NCI-H2171 treated with DMSO at 0.1 percent for 48 hours (cell line): ENCODE results near the gene LSM5.
A peak's percentile ranks its signal among the peaks of the same experiment; 100 is the strongest.
"Not testable (repeated sequence)": the region's sequence is repeated elsewhere in the genome, so short reads cannot be mapped to it uniquely, and the experiment has no call there.

Source experiments
- DNase-seq: peaks from one replicate; lab custom pipeline; 2025; lab: John Stamatoyannopoulos, UW

LSM5 gene

GRCh38 chr7:32502728-32503127, 12.5 kb upstream of the LSM5 start:
- no peak for DNase-seq

DNA sequence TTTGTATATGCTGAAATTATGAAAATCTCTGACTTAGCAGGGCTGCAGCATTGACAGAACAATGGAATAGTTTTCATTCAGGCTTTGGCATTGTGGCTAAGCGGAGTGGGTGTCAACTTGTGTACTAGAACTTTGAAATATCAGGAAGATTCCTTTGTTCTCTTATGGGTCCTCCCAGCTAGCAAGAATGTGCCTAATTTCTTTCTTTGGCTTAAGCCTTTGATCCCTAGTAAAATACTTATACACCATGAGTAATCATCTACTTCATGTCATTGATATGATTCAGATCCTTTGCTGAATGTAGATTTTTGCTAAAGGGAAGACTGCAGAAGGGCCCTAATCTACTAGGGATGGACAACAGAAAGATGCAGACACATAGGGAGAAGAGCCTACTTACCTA, 11.3 kb upstream of the LSM5 start:
- no peak for DNase-seq

- DNase-seq, result no peak
These were observed 10.8 kb upstream of the LSM5 start for GRCh38 chr7:32500922-32501341.

DNA sequence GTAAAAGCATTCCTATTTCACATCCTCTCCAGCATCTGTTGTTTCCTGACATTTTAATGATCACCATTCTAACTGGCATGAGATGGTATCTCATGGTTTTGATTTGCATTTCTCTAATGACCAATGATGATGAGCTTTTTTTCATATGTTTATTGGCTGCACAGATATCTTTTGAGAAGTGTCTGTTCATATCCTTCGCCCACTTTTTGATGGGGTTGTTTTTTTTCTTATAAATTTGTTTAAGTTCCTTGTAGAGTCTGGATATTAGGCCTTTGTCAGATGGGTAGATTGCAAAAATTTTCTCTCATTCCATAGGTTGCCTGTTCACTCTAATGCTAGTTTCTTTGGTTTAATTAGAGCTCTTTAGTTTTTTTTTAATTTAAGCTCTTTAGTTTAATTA, 10.0 kb upstream of the LSM5 start:
- not testable (repeated sequence) for DNase-seq

- DNase-seq, result not testable (repeated sequence)
These were observed 9.6 kb upstream of the LSM5 start for GRCh38 chr7:32499755-32500154.

DNA sequence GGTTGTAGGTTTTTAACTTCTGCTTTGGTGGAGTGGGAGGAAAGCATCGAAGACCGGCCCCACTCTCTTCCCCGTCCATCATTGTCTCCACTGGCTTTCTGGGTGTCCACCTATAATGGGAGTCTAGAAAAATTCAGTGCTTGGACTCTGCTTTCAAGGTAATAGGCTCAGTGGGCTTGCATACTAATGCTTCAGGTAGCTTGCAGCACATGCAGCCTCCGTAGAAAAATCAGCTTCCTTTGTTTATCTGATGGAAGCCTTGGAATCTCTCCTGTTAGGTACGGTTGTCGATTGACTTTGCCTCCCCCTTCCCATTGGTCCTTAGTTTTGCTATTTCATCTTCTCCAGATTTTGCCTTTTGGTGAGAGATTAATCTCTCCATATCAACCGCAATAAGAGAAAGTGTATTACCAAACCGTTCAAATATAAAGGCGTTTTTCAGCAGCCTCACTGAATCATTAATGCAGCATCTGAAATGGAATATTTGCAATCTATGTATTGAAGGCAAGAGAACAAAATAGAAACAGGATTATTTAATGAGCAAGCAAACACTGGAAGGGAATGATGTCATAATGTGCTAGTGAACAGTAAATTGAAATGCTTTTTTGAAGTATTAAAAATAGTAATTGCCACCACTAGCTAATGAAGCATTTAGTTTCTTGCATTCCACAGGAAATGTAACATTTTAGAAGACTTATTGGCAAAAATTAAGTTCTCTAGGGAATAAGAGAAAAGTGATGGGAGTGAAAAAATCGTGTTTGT, 6.1 kb upstream of the LSM5 start:
- DNase-seq, result peak; percentile 76

GRCh38 chr7:32495298-32496051, 5.3 kb upstream of the LSM5 start, which contains the start of gene AVL9:
Gene AVL9 (plus strand): TSS chr7:32495489. CDS start chr7:32495710, 221 bp downstream.
- DNase-seq, result peak; percentile 92

GRCh38 chr7:32494946-32495297, 4.7 kb upstream of the LSM5 start:
- no peak for DNase-seq

GRCh38 chr7:32489788-32490126, 423 bp downstream of the LSM5 start:
- no peak for DNase-seq

DNA sequence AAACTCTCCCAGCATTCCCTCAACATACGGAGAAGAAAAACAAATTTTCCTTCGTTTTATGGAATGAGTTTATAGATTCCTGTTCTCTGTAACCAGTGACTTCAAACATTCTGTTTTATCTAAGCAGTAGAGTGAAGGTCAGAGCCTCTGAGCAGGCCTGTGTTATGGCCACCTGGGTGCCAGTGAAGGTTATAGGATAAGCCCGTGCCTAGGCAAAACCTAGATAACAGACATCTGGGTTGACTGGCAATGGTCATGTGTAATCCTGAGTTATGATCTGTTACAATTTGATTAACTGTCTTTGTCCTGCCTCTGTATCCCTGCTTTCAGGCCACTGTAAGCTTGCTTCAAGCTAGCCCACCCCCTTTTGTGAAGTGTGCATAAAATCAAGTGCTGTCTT, 8.3 kb downstream of the LSM5 start:
- DNase-seq, result no peak

DNA sequence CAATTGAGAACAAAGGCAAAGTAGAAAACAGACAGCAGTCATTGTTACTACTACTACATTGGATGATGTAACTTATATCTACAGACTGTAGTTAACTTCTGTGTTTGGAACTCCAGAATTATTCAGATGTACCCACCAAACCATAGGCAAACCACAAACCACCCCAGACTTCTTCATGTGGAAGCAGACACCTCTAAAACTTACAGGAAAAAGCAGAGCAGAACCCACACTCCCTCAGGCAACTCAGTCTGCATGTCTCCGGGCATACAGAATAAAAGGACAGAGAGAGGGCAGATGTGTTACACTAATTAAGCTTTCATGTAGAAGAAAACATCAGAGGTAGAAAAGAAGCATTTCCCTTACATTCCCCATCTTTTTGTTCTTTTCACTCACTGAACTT, 9.0 kb downstream of the LSM5 start:
- DNase-seq, result no peak

- peak; percentile 91 for DNase-seq
These were observed 10.5 kb downstream of the LSM5 start for GRCh38 chr7:32479574-32480200.

DNA sequence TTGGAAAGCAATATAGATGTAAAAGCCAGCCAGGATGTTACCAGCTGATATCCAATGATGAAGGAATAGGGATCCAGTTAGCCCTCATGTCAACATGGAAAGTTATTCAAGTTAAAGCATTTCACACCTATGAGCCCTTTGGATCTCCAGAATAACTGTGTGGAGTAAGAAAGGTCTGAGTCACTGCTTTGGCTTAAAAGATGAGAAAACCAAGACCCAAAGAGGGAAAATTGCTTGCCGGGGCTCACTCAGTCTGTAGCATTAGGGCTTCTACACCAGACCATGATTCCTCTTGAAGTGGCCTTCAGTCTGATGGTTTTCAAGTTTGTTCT, 12.6 kb downstream of the LSM5 start:
- no peak for DNase-seq

DNA sequence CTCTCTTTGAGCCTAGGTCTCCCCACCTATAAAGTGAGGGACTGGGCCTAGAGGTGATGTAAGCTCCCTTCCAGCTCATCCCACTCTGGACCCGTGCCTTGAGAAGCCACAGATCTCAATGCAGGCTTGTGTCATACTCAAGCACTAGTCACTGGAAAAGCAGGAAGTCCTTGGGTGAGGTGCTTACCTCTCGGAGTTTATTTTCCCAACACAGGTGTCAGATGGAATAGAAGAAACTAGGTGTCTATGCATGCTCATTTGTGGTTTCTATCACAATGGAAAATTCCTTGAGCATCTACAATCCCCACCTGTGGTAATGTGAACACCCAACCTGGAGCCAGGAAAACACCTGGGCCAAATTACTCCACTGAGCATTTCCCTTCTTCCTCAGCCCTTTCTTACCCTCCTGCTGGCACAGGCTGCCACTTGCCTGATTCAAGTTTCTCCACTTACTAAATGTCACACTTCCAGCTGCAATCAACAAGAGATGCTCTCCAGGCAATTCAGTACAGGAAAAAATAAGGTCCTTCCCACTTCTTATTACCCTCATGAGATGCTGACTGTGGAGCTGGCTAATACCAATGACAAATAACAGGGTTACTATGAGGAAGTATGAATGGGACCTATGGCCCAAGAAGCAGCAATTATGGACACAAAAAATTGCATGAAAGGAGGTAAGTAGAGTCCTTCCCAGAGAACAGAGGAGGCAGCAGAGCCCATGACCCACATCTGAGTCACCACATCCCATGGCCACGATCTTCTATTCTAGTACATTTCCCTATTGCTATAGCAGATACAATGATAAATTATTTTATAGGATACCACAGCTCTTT, 13.1 kb downstream of the LSM5 start:
- DNase-seq, result peak; percentile 46

- no peak for DNase-seq
These were observed 16.2 kb downstream of the LSM5 start for GRCh38 chr7:32474008-32474407.

DNA sequence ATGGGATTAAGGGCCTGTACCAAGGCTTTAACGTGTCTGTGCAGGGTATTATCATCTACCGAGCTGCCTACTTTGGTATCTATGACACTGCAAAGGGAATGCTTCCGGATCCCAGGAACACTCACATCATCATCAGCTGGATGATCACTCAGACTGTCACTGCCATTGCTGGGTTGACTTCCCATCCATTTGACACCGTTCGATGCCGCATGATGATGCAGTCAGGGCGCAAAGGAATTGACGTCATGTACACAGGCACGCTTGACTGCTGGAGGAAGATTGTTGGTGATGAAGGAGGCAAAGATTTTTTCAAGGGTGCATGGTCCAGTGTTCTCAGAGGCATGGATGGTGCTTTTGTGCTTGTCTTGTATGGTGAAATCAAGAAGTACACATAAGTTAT, 18.2 kb downstream of the LSM5 start:
- DNase-seq, result no peak

DNA sequence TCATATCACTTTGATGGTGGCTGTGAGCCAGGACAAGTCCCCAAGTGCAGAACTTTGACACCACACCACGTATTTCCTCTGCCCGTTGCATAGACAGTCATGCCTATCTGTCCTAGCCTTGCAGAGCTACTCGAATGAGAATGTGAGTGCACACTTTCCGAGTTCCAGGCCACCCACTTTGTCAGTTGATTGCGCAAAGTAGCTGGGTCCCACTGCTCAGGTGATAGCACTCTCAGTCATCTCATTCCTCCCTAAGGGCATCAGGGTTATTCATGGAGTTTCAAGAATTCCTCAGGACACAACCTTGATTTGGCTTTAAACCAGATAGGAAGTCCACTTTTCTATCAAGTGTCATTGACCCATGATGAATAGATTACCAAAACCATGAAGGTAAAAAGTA, 19.3 kb downstream of the LSM5 start:
- DNase-seq, result no peak

GRCh38 chr7:32470004-32470403, 20.2 kb downstream of the LSM5 start:
- DNase-seq, result not testable (repeated sequence)

GRCh38 chr7:32464641-32465416, 25.4 kb downstream of the LSM5 start:
- DNase-seq, result not testable (repeated sequence)

- peak; percentile 89 for DNase-seq
These were observed 27.2 kb downstream of the LSM5 start for GRCh38 chr7:32462977-32463376.

DNA sequence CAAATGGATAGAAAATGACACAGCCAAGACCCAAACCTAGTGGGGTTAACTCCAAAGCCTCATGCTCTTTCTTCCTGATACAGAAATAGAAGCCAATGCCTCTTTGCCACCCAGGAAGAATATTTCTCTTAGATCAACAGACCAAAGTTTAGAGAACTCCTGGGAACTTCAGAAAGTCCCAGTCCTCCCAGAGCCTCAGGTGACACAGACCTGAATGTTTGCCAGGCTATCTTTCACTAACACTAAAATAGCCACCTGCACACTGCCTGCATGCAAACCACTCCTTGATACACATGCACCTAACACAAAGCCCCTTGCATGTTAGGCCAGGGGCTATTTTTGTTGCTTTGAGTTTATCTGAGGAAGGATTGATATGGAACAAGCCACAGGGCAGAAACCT, 27.7 kb downstream of the LSM5 start:
- no peak for DNase-seq

DNA sequence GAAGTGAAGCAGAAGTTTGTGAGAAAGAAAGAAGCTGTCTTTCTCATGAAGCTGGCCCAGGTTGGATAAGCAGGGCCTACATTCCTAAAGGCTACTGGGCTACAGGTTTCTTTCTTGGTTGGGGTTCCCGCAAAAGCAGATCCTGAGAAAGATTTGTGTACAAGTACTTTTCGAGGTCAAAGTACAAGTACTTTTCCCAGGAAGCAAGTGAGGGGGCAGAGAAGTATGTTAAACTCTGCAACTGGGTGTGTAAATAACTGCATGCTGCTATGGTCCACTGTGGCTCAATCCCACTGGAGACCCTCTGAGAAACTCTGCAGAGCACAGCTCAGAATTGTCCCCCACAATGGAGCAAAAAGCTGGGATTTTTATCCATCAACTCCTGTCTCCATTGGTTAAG, 28.7 kb downstream of the LSM5 start:
- DNase-seq, result no peak
